ENCODE data around the gene GBE1.

DNA sequence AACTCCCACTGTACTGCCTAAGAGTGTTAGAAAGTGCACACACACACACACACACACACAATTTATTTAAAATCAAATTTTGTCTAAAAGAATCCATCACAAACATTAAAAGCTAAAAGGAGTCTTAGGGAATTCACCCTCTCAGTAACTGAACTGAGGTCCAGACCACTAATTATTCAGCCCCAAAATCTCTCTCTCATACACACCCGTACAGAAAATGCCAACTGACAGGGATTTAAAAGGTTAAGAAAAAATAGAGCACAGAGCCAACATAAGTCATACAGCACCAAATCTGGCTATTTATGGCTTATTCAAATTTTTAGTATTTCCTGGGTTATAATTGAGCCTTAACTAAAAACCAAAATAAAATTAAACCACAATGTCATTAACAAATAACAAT lies 20.7 kb downstream of the GBE1 start:
- TF ChIP-seq TAF1 (IDR thresholded peaks at IDR 0.05; ENCODE audit: low read depth, low read length) (no peak), POLR2A (IDR thresholded peaks at IDR 0.05; ENCODE audit: low read depth, low read length) (no peak), POLR2AphosphoS5 (IDR thresholded peaks at IDR 0.05; ENCODE audit: low read depth, low read length) (no peak), SPI1 (IDR thresholded peaks at IDR 0.05; ENCODE audit: low read depth, low read length) (no peak), POU2F2 (IDR thresholded peaks at IDR 0.05; ENCODE audit: low read depth, low read length) (no peak)

Measured in GM12891 (cell line).